Measurements from ENCODE around the gene ADGRG2. TPM values are rescaled to one million over a fixed set of nuclear protein-coding genes. Genes with fewer than 3 reads are reported as not detected.

Gene ADGRG2
- total RNA-seq, 1 experiment from 2014 or later, result 8.2 TPM

GRCh38 chrX:19003756-19004155, 118.5 kb downstream of the ADGRG2 start:
- H3K27ac Mint-ChIP-seq, result no peak overlapping the region
- no peak overlapping the region for H3K4me3 Mint-ChIP-seq
- 0 out of 2 replicates have a peak, but pooled peaks cover 4% of the 10 kb centered on the region for H3K4me1 Mint-ChIP-seq
- ChIA-PET CTCF (no interaction called here), POLR2A (no interaction called here)
- ATAC-seq (no peak), DNase-seq (ENCODE audit: low spot score) (no peak)
- H3K36me3 Mint-ChIP-seq, result no peaks in the 10 kb centered on the region; the same call in 1 of the 2 replicates
- no peaks in the 10 kb centered on the region for H3K9me3 Mint-ChIP-seq
- TF ChIP-seq ETV6 (CRISPR knock-in tag; IDR thresholded peaks at IDR 0.05) (no peak), MXD4 (CRISPR knock-in tag; IDR thresholded peaks at IDR 0.05; ENCODE audit: borderline replicate concordance) (no peak), CTCF (IDR thresholded peaks at IDR 0.05) (no peak), JUN (CRISPR knock-in tag; IDR thresholded peaks at IDR 0.05) (no peak), NR2C2 (CRISPR knock-in tag; IDR thresholded peaks at IDR 0.05) (no peak), E2F5 (CRISPR knock-in tag; IDR thresholded peaks at IDR 0.05) (no peak), TP53 (CRISPR knock-in tag; IDR thresholded peaks at IDR 0.05) (no peak)
- no peaks in the 10 kb centered on the region for H3K27me3 Mint-ChIP-seq (ENCODE audit: low read depth)

GRCh38 chrX:18998653-18999052, 123.6 kb downstream of the ADGRG2 start:
- peaks cover 26% of the 10 kb centered on the region for H3K4me1 Mint-ChIP-seq
- no peak for ATAC-seq
- no peak overlapping the region for H3K27ac Mint-ChIP-seq
- ChIA-PET POLR2A (no interaction called here), CTCF (no interaction called here)
- H3K36me3 Mint-ChIP-seq, result no peaks in the 10 kb centered on the region
- H3K4me3 Mint-ChIP-seq, result no peak overlapping the region
- DNase-seq (ENCODE audit: low spot score), result no peak
- no peak for TF ChIP-seq HMGA2 (CRISPR knock-in tag; IDR thresholded peaks at IDR 0.05)
- no peak for TF ChIP-seq SMAD4 (CRISPR knock-in tag; IDR thresholded peaks at IDR 0.05)
- TF ChIP-seq EMX1 (CRISPR knock-in tag; IDR thresholded peaks at IDR 0.05), result no peak
- TF ChIP-seq ATF6 (CRISPR knock-in tag; IDR thresholded peaks at IDR 0.05), result no peak
- no peak for TF ChIP-seq MLX (CRISPR knock-in tag; IDR thresholded peaks at IDR 0.05)
- no peak for TF ChIP-seq MXD4 (CRISPR knock-in tag; IDR thresholded peaks at IDR 0.05; ENCODE audit: borderline replicate concordance)
- TF ChIP-seq ZNF317 (CRISPR knock-in tag; IDR thresholded peaks at IDR 0.05; ENCODE audit: borderline replicate concordance, low read depth), result no peak
- no peak for TF ChIP-seq TEAD4 (CRISPR knock-in tag; IDR thresholded peaks at IDR 0.05)
- no peak for TF ChIP-seq ESRRA (CRISPR knock-in tag; IDR thresholded peaks at IDR 0.05; ENCODE audit: borderline replicate concordance)
- TF ChIP-seq SOX15 (CRISPR knock-in tag; IDR thresholded peaks at IDR 0.05), result no peak
- no peaks in the 10 kb centered on the region for H3K27me3 Mint-ChIP-seq (ENCODE audit: low read depth)
- no peaks in the 10 kb centered on the region for H3K9me3 Mint-ChIP-seq

GRCh38 chrX:18997916-18998315, 124.4 kb downstream of the ADGRG2 start:
- Mint-ChIP-seq H3K27ac (peak overlapping the region; percentile 79; the same call in 1 of the 2 replicates), H3K4me1 (peaks cover 26% of the 10 kb centered on the region), H3K27me3 (ENCODE audit: low read depth) (no peaks in the 10 kb centered on the region), H3K4me3 (no peak overlapping the region), H3K36me3 (no peaks in the 10 kb centered on the region), H3K9me3 (no peaks in the 10 kb centered on the region)
- DNase-seq (ENCODE audit: low spot score) (peak; percentile 9), ATAC-seq (peak; percentile 83)
- ChIA-PET CTCF (interaction anchor here (0.7 kb wide), 1 partner anchor 66 kb away, joined by 3 read pairs; no protein-coding TSS in a partner anchor), POLR2A (no interaction called here)
- no peak for TF ChIP-seq FOXJ3 (CRISPR knock-in tag; IDR thresholded peaks at IDR 0.05; ENCODE audit: borderline replicate concordance)

Data from WTC11 (cell line).